ENCODE data around the gene FYN. TPM values are rescaled to one million over a fixed set of nuclear protein-coding genes. Genes with fewer than 3 reads are reported as not detected.
"Not testable (repeated sequence)": the region's sequence is repeated elsewhere in the genome, so short reads cannot be mapped to it uniquely, and the experiment has no call there.

The FYN gene
- polyA plus RNA-seq, 2 of the 4 experiments (the other 2 are of a cell fraction): 3.5 to 3.7 TPM

- H3K4me3 ChIP-seq: no peak overlapping the region
- no peaks in the 10 kb centered on the region for H3K9me3 ChIP-seq
- DNase-seq (ENCODE audit: low read depth in 1 of 2, low spot score in 1 of 2): no peak
- ChIA-PET CTCF (no interaction called here), POLR2A (no interaction called here)
- TF ChIP-seq BHLHE40 (IDR thresholded peaks at IDR 0.05; ENCODE audit: low read depth, low read length) (no peak), TP53 (CRISPR knock-in tag; IDR thresholded peaks at IDR 0.05) (no peak), RNF2 (IDR thresholded peaks at IDR 0.05; ENCODE audit: borderline replicate concordance, low read depth) (no peak), NPAS2 (CRISPR knock-in tag; IDR thresholded peaks at IDR 0.05; ENCODE audit: borderline replicate concordance) (no peak), HOXB13 (CRISPR knock-in tag; IDR thresholded peaks at IDR 0.05; ENCODE audit: low read depth) (no peak), ZNF302 (CRISPR knock-in tag; IDR thresholded peaks at IDR 0.05) (no peak), KDM5A (IDR thresholded peaks at IDR 0.05) (no peak), JUN (IDR thresholded peaks at IDR 0.05) (no peak), EHMT2 (IDR thresholded peaks at IDR 0.05; ENCODE audit: low read depth) (no peak), MAZ (IDR thresholded peaks at IDR 0.05; ENCODE audit: borderline replicate concordance, low read depth, low read length) (no peak), RCOR1 (IDR thresholded peaks at IDR 0.05; ENCODE audit: low read depth, low read length) (no peak)
- TF ChIP-seq, protein P1, sequence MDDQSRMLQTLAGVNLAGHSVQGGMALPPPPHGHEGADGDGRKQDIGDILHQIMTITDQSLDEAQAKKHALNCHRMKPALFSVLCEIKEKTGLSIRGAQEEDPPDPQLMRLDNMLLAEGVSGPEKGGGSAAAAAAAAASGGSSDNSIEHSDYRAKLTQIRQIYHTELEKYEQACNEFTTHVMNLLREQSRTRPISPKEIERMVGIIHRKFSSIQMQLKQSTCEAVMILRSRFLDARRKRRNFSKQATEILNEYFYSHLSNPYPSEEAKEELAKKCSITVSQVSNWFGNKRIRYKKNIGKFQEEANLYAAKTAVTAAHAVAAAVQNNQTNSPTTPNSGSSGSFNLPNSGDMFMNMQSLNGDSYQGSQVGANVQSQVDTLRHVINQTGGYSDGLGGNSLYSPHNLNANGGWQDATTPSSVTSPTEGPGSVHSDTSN (IDR thresholded peaks at IDR 0.05): no peak
- no peak for FAIRE-seq
- no peak overlapping the region for H3K4me2 ChIP-seq
- ATAC-seq: no peak
- H3K4me1 ChIP-seq: no peaks in the 10 kb centered on the region
- 50% methylated on average over 3 of the region's 3 CpGs for WGBS (ENCODE audit: missing lambda C conversion rate)
- H3K27ac ChIP-seq: no peak overlapping the region
Measured at GRCh38 chr6:111909238-111909637, 36.0 kb upstream of the FYN start.

- H3K4me2 ChIP-seq; DNase-seq (ENCODE audit: low read depth in 1 of 2, low spot score in 1 of 2); H3K27ac ChIP-seq; ATAC-seq; H3K9me3 ChIP-seq; FAIRE-seq; H3K4me3 ChIP-seq; POLR2A ChIA-PET; H3K4me1 ChIP-seq; CTCF ChIA-PET: not testable (repeated sequence)
- WGBS (ENCODE audit: missing lambda C conversion rate): 85% methylated on average over 9 of the region's 17 CpGs
Measured at GRCh38 chr6:111908365-111908764, 35.1 kb upstream of the FYN start.

DNA sequence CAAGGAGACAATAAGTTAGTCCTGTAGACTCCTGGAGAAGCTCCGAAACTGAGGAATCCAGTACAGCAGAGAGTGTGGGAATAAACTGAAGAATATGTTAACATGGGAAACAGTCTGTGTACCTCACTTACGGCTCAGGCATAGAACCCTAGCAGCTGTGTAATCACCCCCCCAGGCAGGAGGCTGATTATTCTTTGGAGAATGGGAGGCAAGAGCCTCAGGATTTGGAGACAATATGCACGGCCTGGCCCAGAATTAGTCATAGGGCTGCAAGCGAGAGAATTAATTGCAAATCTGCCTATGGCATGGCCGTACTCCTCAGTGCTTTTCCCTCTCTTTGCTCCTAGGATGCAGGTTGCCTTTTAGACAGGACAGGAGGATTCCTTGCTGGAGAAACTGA lies 27.5 kb upstream of the FYN start:
- ChIA-PET CTCF (interaction anchor here (0.6 kb wide), 1 partner anchor 74 kb away, joined by 3 read pairs; no protein-coding TSS in a partner anchor), POLR2A (no interaction called here)
- no peak for FAIRE-seq
- H3K9me3 ChIP-seq: no peaks in the 10 kb centered on the region
- 72% methylated on average over 5 of the region's 5 CpGs for WGBS (ENCODE audit: missing lambda C conversion rate)
- no peaks in the 10 kb centered on the region for H3K4me1 ChIP-seq
- no peak for ATAC-seq
- H3K27ac ChIP-seq: no peak overlapping the region
- TF ChIP-seq ZNF302 (CRISPR knock-in tag; IDR thresholded peaks at IDR 0.05) (no peak), SREBF2 (IDR thresholded peaks at IDR 0.05) (no peak), ZFP36 (IDR thresholded peaks at IDR 0.05; ENCODE audit: borderline replicate concordance, partially characterized antibody) (no peak), POLR2A (IDR thresholded peaks at IDR 0.05; ENCODE audit: low read length) (no peak), CBX2 (IDR thresholded peaks at IDR 0.05; ENCODE audit: borderline replicate concordance, low read depth) (no peak), CHD2 (IDR thresholded peaks at IDR 0.05; ENCODE audit: low read length, partially characterized antibody) (no peak), REST (IDR thresholded peaks at IDR 0.05) (no peak), BHLHE40 (IDR thresholded peaks at IDR 0.05; ENCODE audit: low read depth, low read length) (no peak), RARB (CRISPR knock-in tag; IDR thresholded peaks at IDR 0.05) (no peak), RFX5 (IDR thresholded peaks at IDR 0.05) (no peak), HDAC2 (IDR thresholded peaks at IDR 0.05) (no peak), NPAS2 (CRISPR knock-in tag; IDR thresholded peaks at IDR 0.05; ENCODE audit: borderline replicate concordance) (no peak), EHF (CRISPR knock-in tag; IDR thresholded peaks at IDR 0.05) (no peak), ESRRA (IDR thresholded peaks at IDR 0.05; ENCODE audit: borderline replicate concordance, low read length) (no peak), KDM5A (IDR thresholded peaks at IDR 0.05) (no peak), MYC (IDR thresholded peaks at IDR 0.05; ENCODE audit: borderline replicate concordance, low read length) (no peak), EP300 (IDR thresholded peaks at IDR 0.05) (no peak), FOXS1 (CRISPR knock-in tag; IDR thresholded peaks at IDR 0.05) (no peak)
- TF ChIP-seq, protein P2, sequence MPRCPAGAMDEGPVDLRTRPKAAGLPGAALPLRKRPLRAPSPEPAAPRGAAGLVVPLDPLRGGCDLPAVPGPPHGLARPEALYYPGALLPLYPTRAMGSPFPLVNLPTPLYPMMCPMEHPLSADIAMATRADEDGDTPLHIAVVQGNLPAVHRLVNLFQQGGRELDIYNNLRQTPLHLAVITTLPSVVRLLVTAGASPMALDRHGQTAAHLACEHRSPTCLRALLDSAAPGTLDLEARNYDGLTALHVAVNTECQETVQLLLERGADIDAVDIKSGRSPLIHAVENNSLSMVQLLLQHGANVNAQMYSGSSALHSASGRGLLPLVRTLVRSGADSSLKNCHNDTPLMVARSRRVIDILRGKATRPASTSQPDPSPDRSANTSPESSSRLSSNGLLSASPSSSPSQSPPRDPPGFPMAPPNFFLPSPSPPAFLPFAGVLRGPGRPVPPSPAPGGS (IDR thresholded peaks at IDR 0.05): no peak
- TF ChIP-seq, protein P3, sequence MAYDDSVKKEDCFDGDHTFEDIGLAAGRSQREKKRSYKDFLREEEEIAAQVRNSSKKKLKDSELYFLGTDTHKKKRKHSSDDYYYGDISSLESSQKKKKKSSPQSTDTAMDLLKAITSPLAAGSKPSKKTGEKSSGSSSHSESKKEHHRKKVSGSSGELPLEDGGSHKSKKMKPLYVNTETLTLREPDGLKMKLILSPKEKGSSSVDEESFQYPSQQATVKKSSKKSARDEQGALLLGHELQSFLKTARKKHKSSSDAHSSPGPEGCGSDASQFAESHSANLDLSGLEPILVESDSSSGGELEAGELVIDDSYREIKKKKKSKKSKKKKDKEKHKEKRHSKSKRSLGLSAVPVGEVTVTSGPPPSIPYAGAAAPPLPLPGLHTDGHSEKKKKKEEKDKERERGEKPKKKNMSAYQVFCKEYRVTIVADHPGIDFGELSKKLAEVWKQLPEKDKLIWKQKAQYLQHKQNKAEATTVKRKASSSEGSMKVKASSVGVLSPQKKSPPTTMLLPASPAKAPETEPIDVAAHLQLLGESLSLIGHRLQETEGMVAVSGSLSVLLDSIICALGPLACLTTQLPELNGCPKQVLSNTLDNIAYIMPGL (CRISPR knock-in tag; IDR thresholded peaks at IDR 0.05; ENCODE audit: borderline replicate concordance): no peak
- DNase-seq (ENCODE audit: low read depth in 1 of 2, low spot score in 1 of 2): no peak
- H3K4me3 ChIP-seq: no peak overlapping the region
- H3K4me2 ChIP-seq: no peak overlapping the region
